Measurements from ENCODE around the gene HECTD4. TPM values are rescaled to one million over a fixed set of nuclear protein-coding genes. Genes with fewer than 3 reads are reported as not detected.
"Not testable (repeated sequence)": the region's sequence is repeated elsewhere in the genome, so short reads cannot be mapped to it uniquely, and the experiment has no call there.

HECTD4 gene
- total and polyA plus RNA-seq, 9 of the 15 experiments (the other 6 are each of a cell fraction or from before 2014, with no cell fraction given), result 3.5 to 33.3 (median 13.5) TPM

DNA sequence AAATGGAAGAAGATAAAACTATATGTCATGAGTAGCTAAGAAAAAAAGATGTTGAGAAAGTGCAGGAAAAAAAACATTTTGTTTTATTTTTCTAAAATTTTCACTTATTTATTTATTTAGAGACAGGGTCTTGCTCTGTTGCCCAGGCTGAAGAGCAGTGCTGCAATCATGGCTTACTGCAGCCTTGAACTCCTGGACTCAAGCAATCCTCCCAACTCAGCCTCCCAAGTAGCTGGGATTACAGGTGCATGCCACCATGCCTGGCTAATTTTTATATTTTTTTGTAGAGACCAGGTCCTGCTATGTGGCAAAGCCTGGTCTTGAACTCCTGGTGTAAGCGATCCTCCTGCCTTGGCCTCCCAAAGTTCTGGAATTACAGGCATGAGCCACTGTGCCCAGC, 137.3 kb downstream of the HECTD4 start:
- H3K4me3 ChIP-seq; in situ Hi-C loops (cut with MboI); H3K4me1 ChIP-seq (replicated peaks in 1 of 2; ENCODE audit: control insufficient read depth in 2 of 2, insufficient read depth in 2 of 2, low read length in 2 of 2); CTCF ChIA-PET (ENCODE audit: low intra/inter-chr PET ratio); intact Hi-C loops (cut with micrococcal nuclease); H3K9me1 ChIP-seq (ENCODE audit: control insufficient read depth, insufficient read depth, low read length); ATAC-seq; H3K9ac ChIP-seq (ENCODE audit: insufficient read depth in 1 of 2, low read depth in 2 of 2, low read length in 2 of 2); H3K79me2 ChIP-seq (ENCODE audit: control insufficient read depth, insufficient read depth, low read length); BruUV-seq (replicated peaks); DNase-seq (ENCODE audit: extremely low read depth in 1 of 4, low spot score in 3 of 4); H3K27me3 ChIP-seq (ENCODE audit: control insufficient read depth in 2 of 2, insufficient read depth in 2 of 2, low read length in 2 of 2); H3K4me2 ChIP-seq (ENCODE audit: insufficient read depth, low read length); H2AFZ ChIP-seq (ENCODE audit: low read depth, low read length); H3K9me3 ChIP-seq (replicated peaks; ENCODE audit: control insufficient read depth, insufficient read depth, low read depth, low read length); FAIRE-seq; H4K20me1 ChIP-seq (replicated peaks; ENCODE audit: control insufficient read depth, insufficient read depth, low read length); H3K27ac ChIP-seq (ENCODE audit: extremely low read depth, low read depth, low read length): not testable (repeated sequence)
- 92% methylated on average over 1 of the region's 1 CpG for WGBS (ENCODE audit: insufficient coverage, low coverage, missing lambda C conversion rate)
- POLR2A ChIA-PET, result interaction anchor here (1.1 kb wide), 1 partner anchor 13 kb away, joined by 5 read pairs; no protein-coding TSS in a partner anchor
- H3K36me3 ChIP-seq (ENCODE audit: control insufficient read depth, insufficient read depth, low read length), result peaks cover 48% of the 10 kb centered on the region
- TF ChIP-seq ZNF121 (CRISPR knock-in tag; conservative IDR thresholded peaks at IDR 0.05), result peak; percentile 49

DNA sequence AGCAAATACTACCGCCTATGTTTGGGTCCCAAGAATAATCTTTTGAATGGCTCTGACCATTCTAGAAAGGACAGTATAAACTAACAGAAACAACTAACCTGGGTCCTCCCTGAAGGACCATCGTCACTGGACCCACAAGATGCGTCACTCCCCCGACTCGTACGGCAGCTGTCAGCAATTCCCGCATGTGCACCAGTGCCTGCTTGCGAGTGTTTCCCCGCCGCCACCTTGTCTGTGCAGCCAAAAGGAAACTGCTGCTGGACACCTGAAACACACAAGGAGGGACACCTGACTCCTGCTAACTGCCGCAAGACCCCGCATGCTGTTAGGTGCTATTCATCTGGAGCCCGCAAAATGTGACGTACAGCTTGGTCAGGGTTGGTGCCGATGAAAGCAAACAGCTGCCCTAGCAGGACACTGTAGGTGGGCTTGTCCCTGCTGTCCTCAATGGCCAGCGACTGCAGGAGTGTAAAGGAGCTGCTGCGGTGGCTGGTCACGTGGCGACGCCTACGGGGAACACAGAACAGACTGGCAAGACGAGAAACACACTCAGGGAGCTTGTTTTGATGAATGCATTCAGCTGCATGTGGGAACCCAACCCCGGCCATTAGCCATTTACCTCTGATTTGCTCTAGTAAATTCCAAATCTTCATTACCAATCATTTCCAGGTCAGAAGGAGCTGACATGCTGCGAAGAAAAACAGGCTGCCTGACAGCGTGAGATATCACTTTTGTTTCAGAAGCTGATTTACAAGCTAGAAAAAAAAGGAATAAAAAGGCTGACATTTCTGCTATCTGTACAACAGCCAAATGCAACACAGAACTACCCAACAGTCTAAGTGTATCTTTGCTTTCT, 138.7 kb downstream of the HECTD4 start:
- CTCF ChIA-PET (ENCODE audit: low intra/inter-chr PET ratio), result no interaction called here
- BruUV-seq (replicated peaks), result no TSS peak
- POLR2A ChIA-PET, result interaction anchor here (1.0 to 1.1 kb wide), 2 partner anchors 15 to 130 kb away, joined by 5 read pairs; no protein-coding TSS in a partner anchor

More for the DNA sequence above, 138.7 kb downstream of the HECTD4 start:
- H3K36me3 ChIP-seq (ENCODE audit: control insufficient read depth, insufficient read depth, low read length), result peaks cover 58% of the 10 kb centered on the region
- DNase-seq (ENCODE audit: extremely low read depth in 1 of 4, low spot score in 3 of 4) (no peak), ATAC-seq (no peak), FAIRE-seq (no peak)
- no peaks in the 10 kb centered on the region for H3K9me1 ChIP-seq (ENCODE audit: control insufficient read depth, insufficient read depth, low read length)
- no peaks in the 10 kb centered on the region for H3K9me3 ChIP-seq (replicated peaks; ENCODE audit: control insufficient read depth, insufficient read depth, low read depth, low read length)
- no peak for TF ChIP-seq PHB2 (IDR thresholded peaks at IDR 0.05; ENCODE audit: low read depth)
- TF ChIP-seq, protein P1, sequence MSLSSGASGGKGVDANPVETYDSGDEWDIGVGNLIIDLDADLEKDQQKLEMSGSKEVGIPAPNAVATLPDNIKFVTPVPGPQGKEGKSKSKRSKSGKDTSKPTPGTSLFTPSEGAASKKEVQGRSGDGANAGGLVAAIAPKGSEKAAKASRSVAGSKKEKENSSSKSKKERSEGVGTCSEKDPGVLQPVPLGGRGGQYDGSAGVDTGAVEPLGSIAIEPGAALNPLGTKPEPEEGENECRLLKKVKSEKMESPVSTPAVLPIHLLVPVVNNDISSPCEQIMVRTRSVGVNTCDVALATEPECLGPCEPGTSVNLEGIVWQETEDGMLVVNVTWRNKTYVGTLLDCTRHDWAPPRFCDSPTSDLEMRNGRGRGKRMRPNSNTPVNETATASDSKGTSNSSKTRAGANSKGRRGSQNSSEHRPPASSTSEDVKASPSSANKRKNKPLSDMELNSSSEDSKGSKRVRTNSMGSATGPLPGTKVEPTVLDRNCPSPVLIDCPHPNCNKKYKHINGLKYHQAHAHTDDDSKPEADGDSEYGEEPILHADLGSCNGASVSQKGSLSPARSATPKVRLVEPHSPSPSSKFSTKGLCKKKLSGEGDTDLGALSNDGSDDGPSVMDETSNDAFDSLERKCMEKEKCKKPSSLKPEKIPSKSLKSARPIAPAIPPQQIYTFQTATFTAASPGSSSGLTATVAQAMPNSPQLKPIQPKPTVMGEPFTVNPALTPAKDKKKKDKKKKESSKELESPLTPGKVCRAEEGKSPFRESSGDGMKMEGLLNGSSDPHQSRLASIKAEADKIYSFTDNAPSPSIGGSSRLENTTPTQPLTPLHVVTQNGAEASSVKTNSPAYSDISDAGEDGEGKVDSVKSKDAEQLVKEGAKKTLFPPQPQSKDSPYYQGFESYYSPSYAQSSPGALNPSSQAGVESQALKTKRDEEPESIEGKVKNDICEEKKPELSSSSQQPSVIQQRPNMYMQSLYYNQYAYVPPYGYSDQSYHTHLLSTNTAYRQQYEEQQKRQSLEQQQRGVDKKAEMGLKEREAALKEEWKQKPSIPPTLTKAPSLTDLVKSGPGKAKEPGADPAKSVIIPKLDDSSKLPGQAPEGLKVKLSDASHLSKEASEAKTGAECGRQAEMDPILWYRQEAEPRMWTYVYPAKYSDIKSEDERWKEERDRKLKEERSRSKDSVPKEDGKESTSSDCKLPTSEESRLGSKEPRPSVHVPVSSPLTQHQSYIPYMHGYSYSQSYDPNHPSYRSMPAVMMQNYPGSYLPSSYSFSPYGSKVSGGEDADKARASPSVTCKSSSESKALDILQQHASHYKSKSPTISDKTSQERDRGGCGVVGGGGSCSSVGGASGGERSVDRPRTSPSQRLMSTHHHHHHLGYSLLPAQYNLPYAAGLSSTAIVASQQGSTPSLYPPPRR (CRISPR knock-in tag; IDR thresholded peaks at IDR 0.05; ENCODE audit: borderline replicate concordance), result no peak
- TF ChIP-seq TAF15 (IDR thresholded peaks at IDR 0.05; ENCODE audit: low read depth, low read length), result no peak
- TF ChIP-seq SMARCC2 (IDR thresholded peaks at IDR 0.05; ENCODE audit: low read depth), result no peak
- 89% methylated on average over 25 of the region's 25 CpGs for WGBS (ENCODE audit: insufficient coverage, low coverage, missing lambda C conversion rate)
- H3K27me3 ChIP-seq (ENCODE audit: control insufficient read depth in 2 of 2, insufficient read depth in 2 of 2, low read length in 2 of 2), result no peaks in the 10 kb centered on the region
- H3K4me1 ChIP-seq (replicated peaks in 1 of 2; ENCODE audit: control insufficient read depth in 2 of 2, insufficient read depth in 2 of 2, low read length in 2 of 2), result no peaks in the 10 kb centered on the region
- H3K79me2 ChIP-seq (ENCODE audit: control insufficient read depth, insufficient read depth, low read length), result no peaks in the 10 kb centered on the region
- no peaks in the 10 kb centered on the region for H4K20me1 ChIP-seq (replicated peaks; ENCODE audit: control insufficient read depth, insufficient read depth, low read length)
- no peak overlapping the region for H2AFZ ChIP-seq (ENCODE audit: low read depth, low read length)
- in situ Hi-C loops (cut with MboI) (no loop called here), intact Hi-C loops (cut with micrococcal nuclease) (no loop called here)
- H3K9ac ChIP-seq (ENCODE audit: insufficient read depth in 1 of 2, low read depth in 2 of 2, low read length in 2 of 2), result peak overlapping the region in 1 of 2 experiments; percentile 18; a peak in 1 of 4 replicates
- no peak overlapping the region for H3K4me3 ChIP-seq
- no peak overlapping the region for H3K27ac ChIP-seq (ENCODE audit: extremely low read depth, low read depth, low read length)
- no peak overlapping the region for H3K4me2 ChIP-seq (ENCODE audit: insufficient read depth, low read length)

Measured in K562 (cell line).